Breast epithelium (tissue), 4 donors: Measurements from ENCODE around the gene SLC25A33. TPM values are rescaled to one million over a fixed set of nuclear protein-coding genes. Genes with fewer than 3 reads are reported as not detected.

Experiments used
- DNase-seq, 2 donors: peaks; one replicate each; pipeline ENCODE4 v3.0.0-alpha.2; 2019; ENCODE audit warnings: low spot score in 2 of 2
- H3K27ac ChIP-seq, 2 donors: fragments of 200-600 bp; sonication (generic) in 1 of 2; one replicate each; pipeline ENCODE4 v1.5.1; 2016 to 2019; ENCODE audit warnings: mild to moderate bottlenecking in 1 of 2
- H3K27me3 ChIP-seq, 2 donors: fragments of 200-600 bp; sonication (generic) in 1 of 2; one replicate each; pipeline versions ENCODE4 v1.5.1 to v1.6.0; 2017 to 2019; ENCODE audit warnings: control low read depth in 1 of 2, mild to moderate bottlenecking in 1 of 2
- H3K36me3 ChIP-seq: fragments of 200-600 bp; one replicate; pipeline ENCODE4 v1.5.1; 2019
- H3K4me1 ChIP-seq, 2 donors: fragments of 200-600 bp; sonication (generic); one replicate each; pipeline ENCODE4 v1.5.1; 2016 to 2019; ENCODE audit warnings: control low read depth in 1 of 2
- H3K4me3 ChIP-seq, 3 donors: fragments of 200-600 bp; sonication (generic); 1 replicate in 2 of 3; 2 replicates in 1 of 3; pipeline ENCODE4 v1.5.1; 2016 to 2019; ENCODE audit warnings: mild to moderate bottlenecking in 3 of 3, moderate library complexity in 2 of 3
- H3K9me3 ChIP-seq, 2 donors: fragments of 200-600 bp; sonication (generic) in 1 of 2; one replicate each; pipeline ENCODE4 v1.5.1; 2016 to 2019; ENCODE audit warnings: control low read depth in 1 of 2
- CTCF ChIP-seq, 3 donors: fragments of 450-650 bp; IDR thresholded peaks; one replicate each; pipeline ENCODE4 v1.5.1; 2016 to 2017; ENCODE audit warnings: antibody characterized with exemption in 3 of 3, mild to moderate bottlenecking in 3 of 3, moderate library complexity in 3 of 3
- POLR2A ChIP-seq: fragments of 450-650 bp; IDR thresholded peaks from one replicate; pipeline ENCODE4 v1.6.1; 2016; ENCODE audit warnings: antibody characterized with exemption, mild to moderate bottlenecking, moderate library complexity
- POLR2AphosphoS5 ChIP-seq, 3 donors: sonication (generic); formaldehyde crosslinking; IDR thresholded peaks; one replicate each; pipeline ENCODE4 v1.6.1; 2017; ENCODE audit warnings: antibody characterized with exemption in 3 of 3
- intact Hi-C: fragments of 100-400 bp; cut with DNase I; formaldehyde crosslinking; loops from one replicate; pipeline ENCODE4 v1.15.1; 2023; ENCODE audit warnings: low total_unique reads
- total RNA-seq, 3 donors: library from RNA; depleted of rRNA; stranded (reverse); fragments of >200 nt; gene quantifications; one replicate each; pipeline ENCODE4 v1.1.0, GENCODE V29; 2016

The SLC25A33 gene
- total RNA-seq, 3 donors from 2014 or later, result 8.8 to 17.6 (median 10.7) TPM

- TF ChIP-seq POLR2AphosphoS5 (IDR thresholded peaks at IDR 0.05) (no peak), POLR2A (no peak), CTCF (IDR thresholded peaks at IDR 0.05) (no peak)
- Histone ChIP-seq H3K27me3 (no peaks in the 10 kb centered on the region), H3K4me1 (peaks cover 0 to 3% of the 10 kb centered on the region in 2 donors), H3K27ac (no peak overlapping the region), H3K4me3 (no peak overlapping the region), H3K36me3 (no peaks in the 10 kb centered on the region), H3K9me3 (no peaks in the 10 kb centered on the region)
- no peak for DNase-seq
- intact Hi-C loops, result loop anchor here (5.0 to 10.0 kb wide), 3 partner anchors 79 to 481 kb away; no protein-coding TSS in a partner anchor
Measured at GRCh38 chr1:9495854-9496374, 43.4 kb upstream of the SLC25A33 start.

DNA sequence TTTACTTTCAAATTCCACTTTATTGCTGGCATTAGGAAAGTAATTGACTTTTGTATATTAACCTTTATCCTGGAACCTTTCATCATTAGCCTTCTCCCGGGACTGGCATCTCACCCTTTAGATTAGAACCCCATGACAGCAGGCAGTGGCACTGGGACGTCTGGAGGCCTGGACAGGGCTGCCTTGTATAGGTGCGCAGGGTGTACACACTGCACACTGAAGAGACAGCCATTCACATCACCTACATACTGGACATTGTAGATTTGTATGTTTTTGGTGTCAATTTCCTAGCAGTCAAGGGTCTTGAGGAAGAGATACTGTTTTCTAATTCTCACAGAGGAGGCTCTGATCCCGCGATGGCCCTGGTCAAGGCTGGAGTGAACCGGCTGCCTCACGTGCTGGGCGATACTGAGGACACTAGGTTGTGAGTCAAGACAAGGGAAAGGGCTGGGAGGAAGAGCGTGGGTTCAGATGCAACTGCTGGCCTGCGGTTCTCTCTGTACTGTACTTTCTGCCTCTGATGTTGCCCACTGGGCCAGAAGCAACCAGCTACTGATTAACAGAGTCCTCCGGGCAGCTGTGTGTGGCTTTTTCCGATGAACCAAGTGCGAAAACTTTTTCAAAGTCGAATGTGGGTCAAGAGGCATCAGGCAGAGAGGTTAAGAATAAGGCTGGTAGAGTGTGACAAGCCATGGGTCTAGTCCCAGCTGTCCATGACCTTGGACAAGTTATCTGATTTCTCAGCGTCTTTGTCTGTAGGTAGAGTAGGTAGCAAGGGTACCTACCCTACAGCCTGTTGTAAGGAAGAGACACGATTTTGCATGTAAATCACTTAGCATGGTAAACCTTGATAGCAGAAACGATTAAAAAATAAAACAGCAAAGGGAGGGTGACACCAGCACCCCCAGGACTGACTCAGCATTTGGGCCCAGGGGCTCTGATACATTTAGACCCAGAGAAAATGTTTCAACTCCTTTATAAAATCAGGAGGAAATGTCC lies 38.2 kb upstream of the SLC25A33 start:
- Histone ChIP-seq H3K36me3 (no peaks in the 10 kb centered on the region), H3K27me3 (no peaks in the 10 kb centered on the region), H3K4me1 (no peaks in the 10 kb centered on the region), H3K27ac (no peak overlapping the region), H3K9me3 (no peaks in the 10 kb centered on the region), H3K4me3 (no peak overlapping the region)
- no peak for DNase-seq
- intact Hi-C loops, result no loop called here
- TF ChIP-seq POLR2AphosphoS5 (IDR thresholded peaks at IDR 0.05), result no peak

- TF ChIP-seq CTCF (IDR thresholded peaks at IDR 0.05), result no peak
- no peak for TF ChIP-seq POLR2AphosphoS5 (IDR thresholded peaks at IDR 0.05)
- TF ChIP-seq POLR2A, result no peak
- no peak for DNase-seq
- Histone ChIP-seq H3K27ac (no peak overlapping the region), H3K4me1 (no peaks in the 10 kb centered on the region), H3K9me3 (no peaks in the 10 kb centered on the region), H3K27me3 (no peaks in the 10 kb centered on the region), H3K36me3 (no peaks in the 10 kb centered on the region), H3K4me3 (no peak overlapping the region)
- intact Hi-C loops, result no loop called here
Measured at GRCh38 chr1:9503001-9503675, 36.1 kb upstream of the SLC25A33 start.

GRCh38 chr1:9505143-9505542 lies 34.1 kb upstream of the SLC25A33 start:
- H3K27ac ChIP-seq, result no peak overlapping the region
- no peak overlapping the region for H3K4me3 ChIP-seq
- no peaks in the 10 kb centered on the region for H3K27me3 ChIP-seq
- no peaks in the 10 kb centered on the region for H3K36me3 ChIP-seq
- no peaks in the 10 kb centered on the region for H3K4me1 ChIP-seq
- H3K9me3 ChIP-seq, result no peaks in the 10 kb centered on the region
- TF ChIP-seq POLR2AphosphoS5 (IDR thresholded peaks at IDR 0.05) (no peak), POLR2A (no peak), CTCF (IDR thresholded peaks at IDR 0.05) (no peak)
- no peak for DNase-seq
- intact Hi-C loops, result no loop called here

- no peaks in the 10 kb centered on the region for H3K4me1 ChIP-seq
- H3K36me3 ChIP-seq, result no peaks in the 10 kb centered on the region
- no peak overlapping the region for H3K4me3 ChIP-seq
- no peaks in the 10 kb centered on the region for H3K9me3 ChIP-seq
- no peaks in the 10 kb centered on the region for H3K27me3 ChIP-seq
- no peak for DNase-seq
- no peak overlapping the region for H3K27ac ChIP-seq
- no peak for TF ChIP-seq CTCF (IDR thresholded peaks at IDR 0.05)
- intact Hi-C loops, result no loop called here
Measured at GRCh38 chr1:9506901-9507300, 32.4 kb upstream of the SLC25A33 start.
